GM21576 (cell line): ENCODE data around the gene NCAPH2.
A peak's percentile ranks its signal among the peaks of the same experiment; 100 is the strongest.
"Not testable (repeated sequence)": the region's sequence is repeated elsewhere in the genome, so short reads cannot be mapped to it uniquely, and the experiment has no call there.

ENCODE experiments used
- ATAC-seq: cut with Tn5 transposase; IDR thresholded peaks from one replicate; pipeline ENCODE4 v1.9.1; 2021; ENCODE audit warnings: mild to moderate bottlenecking, moderate library complexity; ENCODE audit not compliant: unreplicated experiment

Gene NCAPH2

DNA sequence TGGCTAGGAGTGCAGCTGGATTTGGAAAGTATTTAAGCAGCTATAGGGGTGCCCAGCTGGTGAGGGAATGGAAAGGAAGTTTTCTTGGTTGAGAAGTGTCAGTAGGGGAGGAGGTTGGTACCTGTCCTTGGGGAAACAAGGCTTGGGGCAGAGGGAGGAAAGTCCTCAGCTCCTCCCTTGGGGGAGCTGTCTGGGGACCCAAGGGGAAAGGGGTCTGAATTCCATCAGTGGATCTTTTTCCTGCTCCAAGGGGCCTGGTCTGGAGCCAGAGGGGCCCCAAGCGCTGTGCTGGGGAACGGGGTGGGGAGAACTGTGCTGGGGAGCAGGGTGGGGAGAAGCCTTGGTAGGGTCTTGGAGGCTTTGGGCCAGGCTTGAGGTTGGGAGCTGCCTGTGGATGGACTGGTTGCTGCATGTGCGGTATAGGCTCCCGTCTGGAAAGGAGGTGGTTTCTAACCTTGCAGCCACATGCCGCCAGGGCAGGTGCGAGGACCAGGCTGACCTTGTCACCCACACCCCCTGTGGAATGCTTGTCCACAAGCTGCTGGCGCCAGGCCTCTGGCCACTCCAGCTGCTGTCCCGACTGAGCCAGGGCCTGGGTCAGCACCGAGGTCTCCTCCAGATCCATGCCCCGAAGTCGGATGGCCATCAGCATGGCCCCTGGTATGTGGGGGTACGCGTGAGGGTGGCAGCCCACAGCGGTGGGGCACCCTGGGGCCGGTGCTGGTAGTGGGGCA, 20.8 kb downstream of the NCAPH2 start:
- ATAC-seq, result no peak

GRCh38 chr22:50529416-50529896, 21.4 kb downstream of the NCAPH2 start:
- no peak for ATAC-seq

GRCh38 chr22:50529897-50530579, 22.0 kb downstream of the NCAPH2 start, which contains the start of gene TYMP:
Gene TYMP, minus strand, starts transcription at chr22:50530012. Its CDS starts 303 bp downstream, at chr22:50529709.
- ATAC-seq, result no peak

DNA sequence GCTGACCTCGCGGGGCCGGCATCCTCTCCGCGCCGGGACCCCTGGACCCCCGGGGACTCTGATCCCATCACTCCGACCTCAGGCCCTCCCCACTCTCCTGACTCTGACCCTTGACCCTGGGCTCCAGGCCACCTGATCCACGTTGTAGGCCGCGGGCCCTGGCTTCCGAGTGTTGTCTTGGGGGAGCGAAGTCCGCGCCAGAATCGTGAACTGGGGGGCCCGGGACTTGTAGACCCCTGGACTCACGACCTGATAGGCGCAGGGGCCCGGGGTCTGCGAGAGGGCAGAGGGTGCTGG, 22.5 kb downstream of the NCAPH2 start:
- no peak for ATAC-seq

- peak; percentile 21 for ATAC-seq
These were observed 23.0 kb downstream of the NCAPH2 start for GRCh38 chr22:50530877-50531545.

DNA sequence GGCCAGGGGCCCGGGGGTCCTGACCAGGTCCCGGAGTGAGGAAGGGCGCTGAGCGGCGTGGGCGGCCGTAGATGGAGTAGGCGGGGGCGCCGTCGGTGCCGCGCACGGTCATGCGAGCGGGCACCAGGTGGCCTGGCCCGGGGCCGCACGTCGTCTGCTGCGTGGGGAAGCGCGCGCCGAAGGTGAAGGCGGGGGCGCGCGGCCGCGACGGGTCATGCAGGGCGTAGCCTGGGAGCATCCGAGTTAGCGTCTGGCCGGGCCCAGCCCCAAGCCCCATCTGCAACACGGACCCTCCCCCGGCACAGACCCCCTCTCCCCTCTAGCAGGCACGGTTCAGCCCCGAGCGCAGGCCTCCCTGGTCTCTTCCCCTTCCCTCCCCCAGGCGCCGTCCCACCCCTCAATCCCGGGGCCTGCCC, 23.5 kb downstream of the NCAPH2 start:
- peak; percentile 30 for ATAC-seq

GRCh38 chr22:50531962-50532674, 24.1 kb downstream of the NCAPH2 start:
- no peak for ATAC-seq

DNA sequence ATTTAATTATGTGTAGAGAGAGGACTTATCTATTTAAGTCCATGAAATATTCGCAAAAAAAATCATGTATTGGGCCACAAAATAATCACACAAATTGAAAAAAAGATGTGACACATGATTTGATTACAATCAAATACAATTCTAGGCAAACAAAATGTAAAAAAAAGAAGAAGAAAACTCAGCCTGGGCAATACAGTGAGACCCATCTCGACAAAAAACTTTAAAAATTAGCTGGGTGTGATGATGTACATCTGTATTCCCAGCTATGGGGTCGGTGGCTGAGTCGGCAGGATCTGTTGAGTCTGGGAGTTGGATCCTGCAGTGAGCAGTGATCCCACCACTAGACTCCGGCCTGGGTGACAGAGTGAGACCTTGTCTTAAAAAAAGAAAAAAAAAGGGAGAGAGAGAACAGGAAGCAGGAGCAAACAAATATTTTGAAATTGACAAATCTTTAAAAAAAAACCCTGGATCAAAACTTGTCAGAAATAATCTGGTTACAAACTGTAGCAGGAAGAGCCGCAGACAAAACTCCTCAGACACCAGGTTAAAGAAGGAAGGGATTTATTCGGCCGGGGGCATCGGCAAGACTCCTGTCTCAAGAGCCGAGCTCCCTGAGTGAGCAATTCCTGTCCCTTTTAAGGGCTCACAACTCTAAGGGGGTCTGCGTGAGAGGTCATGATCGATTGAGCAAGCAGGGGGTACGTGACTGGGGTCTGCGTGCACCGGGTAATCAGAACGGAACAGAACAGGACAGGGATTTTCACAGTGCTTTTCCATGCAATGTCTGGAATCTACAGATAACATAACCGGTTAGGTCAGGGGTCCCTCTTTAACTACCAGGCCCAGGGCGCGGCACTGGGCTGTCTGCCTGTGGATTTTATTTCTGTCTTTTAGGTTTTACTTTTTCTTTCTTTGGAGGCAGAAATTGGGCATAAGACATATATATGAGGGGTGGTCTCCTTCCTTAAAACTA, 25.1 kb downstream of the NCAPH2 start:
- no peak for ATAC-seq

DNA sequence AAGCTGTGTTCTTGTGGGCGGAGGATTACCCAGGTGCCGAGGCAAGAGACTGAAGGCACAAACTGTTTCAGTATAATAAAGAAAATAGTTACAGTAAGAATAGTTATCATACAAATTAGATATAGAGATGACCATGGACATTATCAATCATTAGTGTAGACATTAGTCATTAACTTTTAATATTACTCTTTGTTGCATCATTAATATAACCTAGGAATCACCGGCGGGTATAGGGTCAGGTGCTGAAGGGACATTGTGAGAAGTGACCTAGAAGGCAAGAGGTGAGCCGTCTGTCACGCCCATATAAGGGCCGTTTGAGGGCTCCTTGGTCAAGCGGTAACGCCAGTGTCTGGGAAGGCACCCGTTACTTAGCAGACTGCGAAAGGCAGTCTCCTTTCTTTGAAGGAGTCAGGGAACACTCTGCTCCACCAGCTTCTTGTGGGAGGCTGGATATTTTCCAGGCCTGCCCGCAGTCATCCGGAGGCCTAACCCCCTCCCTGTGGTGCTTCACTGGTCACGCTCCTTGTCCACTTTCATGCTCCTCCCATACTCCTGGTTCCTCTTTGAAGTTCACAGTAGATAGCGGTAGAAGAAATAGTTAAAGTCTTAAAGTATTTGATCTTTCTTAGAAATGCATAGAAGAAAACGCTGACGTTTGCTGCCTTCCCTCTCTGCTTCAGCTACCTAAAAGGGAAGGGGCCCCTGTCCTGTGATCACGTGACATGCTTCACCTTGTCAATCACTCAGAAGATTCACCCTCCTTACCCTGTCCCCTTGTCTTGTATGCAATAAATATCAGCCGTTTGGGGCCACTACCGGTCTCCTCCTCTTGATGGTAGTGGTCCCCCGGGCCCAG, 26.1 kb downstream of the NCAPH2 start:
- not testable (repeated sequence) for ATAC-seq

- ATAC-seq, result no peak
These were observed 27.1 kb downstream of the NCAPH2 start for GRCh38 chr22:50535113-50535512.

DNA sequence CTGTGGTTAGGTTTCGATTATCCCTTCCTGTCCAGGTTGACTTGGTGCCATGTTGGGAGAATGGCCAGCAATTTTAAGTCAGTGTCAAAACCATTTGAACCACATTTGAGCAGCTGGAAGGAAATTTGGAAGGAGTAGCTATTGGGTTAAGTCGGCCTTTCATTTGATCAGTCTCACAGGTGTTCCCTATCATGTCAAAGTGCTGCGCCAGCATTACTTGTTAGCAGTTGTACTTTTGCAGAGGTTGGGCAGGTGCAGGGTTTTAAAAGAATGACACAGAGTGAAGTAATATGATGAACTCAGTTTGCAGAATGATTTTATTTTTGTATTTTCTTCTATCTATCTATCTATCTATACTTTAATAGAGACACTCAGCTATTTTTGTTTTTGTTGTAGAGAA, 28.2 kb downstream of the NCAPH2 start:
- ATAC-seq, result no peak

DNA sequence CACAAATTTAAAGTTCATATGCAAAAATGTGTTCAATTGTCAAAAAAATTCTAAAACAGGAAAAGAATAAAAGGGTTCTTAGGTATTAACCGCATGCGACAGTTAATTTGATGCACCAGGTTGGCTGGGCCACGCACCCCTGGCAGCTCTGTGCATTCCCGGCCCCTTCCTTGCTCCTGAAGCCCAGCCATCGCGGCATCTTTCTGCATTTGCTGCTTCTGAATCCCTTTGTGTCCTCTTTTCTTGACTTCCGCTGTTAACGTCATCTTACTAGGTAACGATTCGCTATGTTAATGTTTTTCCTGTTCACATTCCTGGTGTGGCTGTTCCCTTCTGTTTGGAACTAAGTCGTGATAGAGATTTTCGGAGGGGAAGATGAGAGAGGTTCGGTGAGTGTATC, 29.7 kb downstream of the NCAPH2 start:
- no peak for ATAC-seq

- no peak for ATAC-seq
These were observed 32.4 kb downstream of the NCAPH2 start for GRCh38 chr22:50540381-50540780.

- ATAC-seq, result not testable (repeated sequence)
These were observed 33.6 kb downstream of the NCAPH2 start for GRCh38 chr22:50541667-50542026.

DNA sequence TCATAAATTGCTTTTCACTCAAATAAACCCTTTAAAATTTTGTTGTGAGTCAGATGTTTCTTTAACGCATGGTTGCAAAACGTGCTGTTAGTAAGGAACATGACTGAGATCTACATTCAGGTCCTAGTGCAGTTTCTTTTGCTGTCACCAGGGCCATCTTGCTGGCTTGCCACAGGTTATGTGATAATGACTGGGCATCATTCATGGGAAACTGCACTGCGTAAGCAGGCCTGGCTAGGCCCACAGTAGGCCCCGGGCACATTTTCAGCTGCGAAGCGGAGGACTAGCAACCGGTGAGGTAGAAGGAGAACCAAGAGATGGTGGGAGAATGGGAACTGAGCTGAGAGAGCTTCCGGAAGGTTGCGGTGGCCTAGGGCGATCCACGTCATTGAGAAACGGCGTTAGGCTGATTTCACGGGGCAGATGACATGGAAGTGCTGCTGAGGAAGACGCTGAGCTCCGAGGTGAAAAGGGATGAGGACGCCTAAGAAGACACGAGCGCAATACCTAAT, 34.4 kb downstream of the NCAPH2 start:
- ATAC-seq, result no peak

- ATAC-seq, result no peak
These were observed 36.2 kb downstream of the NCAPH2 start for GRCh38 chr22:50544078-50544745.

- no peak for ATAC-seq
These were observed 36.8 kb downstream of the NCAPH2 start for GRCh38 chr22:50544746-50545253.
